Measurements from ENCODE around the gene ARRB1. TPM values are rescaled to one million over a fixed set of nuclear protein-coding genes. Genes with fewer than 3 reads are reported as not detected.
A peak's percentile ranks its signal among the peaks of the same experiment; 100 is the strongest.

The ARRB1 gene
- total RNA-seq, 1 donor from 2014 or later = 30.3 TPM

GRCh38 chr11:75350743-75351540, 519 bp downstream of the ARRB1 start:
- Histone ChIP-seq H3K27me3 (ENCODE audit: control insufficient read depth in 3 of 3, insufficient read depth in 3 of 3, low read length in 3 of 3) (peaks cover 0 to 4% (median 3%) of the 10 kb centered on the region in 3 donors), H3K9me3 (ENCODE audit: control insufficient read depth in 3 of 3, low read length in 3 of 3) (no peaks in the 10 kb centered on the region), H3K4me3 (ENCODE audit: low read length in 3 of 3) (peak overlapping the region; percentile 71 to 92 (median 73)), H3K9ac (ENCODE audit: low read depth in 1 of 3, low read length in 3 of 3) (peak overlapping the region; percentile 57 to 83 (median 65)), H3K4me1 (ENCODE audit: control insufficient read depth in 3 of 3, insufficient read depth in 3 of 3, low read length in 3 of 3) (peaks cover 49 to 57% (median 50%) of the 10 kb centered on the region in 3 donors), H3K27ac (ENCODE audit: low read depth, low read length) (peak overlapping the region; percentile 69), H3K36me3 (ENCODE audit: control insufficient read depth in 3 of 3, insufficient read depth in 3 of 3, low read length in 3 of 3) (no peaks in the 10 kb centered on the region)

GRCh38 chr11:75350122-75350742, 1.2 kb downstream of the ARRB1 start:
- Histone ChIP-seq H3K27ac (ENCODE audit: low read depth, low read length) (peak overlapping the region; percentile 69), H3K4me1 (ENCODE audit: control insufficient read depth in 3 of 3, insufficient read depth in 3 of 3, low read length in 3 of 3) (peaks cover 53 to 59% (median 55%) of the 10 kb centered on the region in 3 donors), H3K36me3 (ENCODE audit: control insufficient read depth in 3 of 3, insufficient read depth in 3 of 3, low read length in 3 of 3) (no peaks in the 10 kb centered on the region), H3K9ac (ENCODE audit: low read depth in 1 of 3, low read length in 3 of 3) (peak overlapping the region; percentile 43 to 83 (median 57)), H3K9me3 (ENCODE audit: control insufficient read depth in 3 of 3, low read length in 3 of 3) (no peaks in the 10 kb centered on the region), H3K27me3 (ENCODE audit: control insufficient read depth in 3 of 3, insufficient read depth in 3 of 3, low read length in 3 of 3) (peaks cover 0 to 4% (median 3%) of the 10 kb centered on the region in 3 donors), H3K4me3 (ENCODE audit: low read length in 3 of 3) (peak overlapping the region; percentile 71 to 92 (median 73))

- peaks cover 57 to 64% (median 60%) of the 10 kb centered on the region in 3 donors for H3K4me1 ChIP-seq (ENCODE audit: control insufficient read depth in 3 of 3, insufficient read depth in 3 of 3, low read length in 3 of 3)
- peak overlapping the region; percentile 69 for H3K27ac ChIP-seq (ENCODE audit: low read depth, low read length)
- no peaks in the 10 kb centered on the region for H3K9me3 ChIP-seq (ENCODE audit: control insufficient read depth in 3 of 3, low read length in 3 of 3)
- H3K4me3 ChIP-seq (ENCODE audit: low read length in 3 of 3) = peak overlapping the region; percentile 23 to 92 (median 73)
- H3K9ac ChIP-seq (ENCODE audit: low read depth in 1 of 3, low read length in 3 of 3) = peak overlapping the region in 2 of 3 donors; percentile 43 to 83
- peaks cover 0 to 2% (median 0%) of the 10 kb centered on the region in 3 donors for H3K36me3 ChIP-seq (ENCODE audit: control insufficient read depth in 3 of 3, insufficient read depth in 3 of 3, low read length in 3 of 3)
- peaks cover 0 to 4% (median 3%) of the 10 kb centered on the region in 3 donors for H3K27me3 ChIP-seq (ENCODE audit: control insufficient read depth in 3 of 3, insufficient read depth in 3 of 3, low read length in 3 of 3)
These were observed 1.8 kb downstream of the ARRB1 start for GRCh38 chr11:75349521-75350116.

- Histone ChIP-seq H3K9me3 (ENCODE audit: control insufficient read depth in 3 of 3, low read length in 3 of 3) (no peaks in the 10 kb centered on the region), H3K9ac (ENCODE audit: low read depth in 1 of 3, low read length in 3 of 3) (peak overlapping the region in 1 of 3 donors; percentile 40), H3K4me1 (ENCODE audit: control insufficient read depth in 3 of 3, insufficient read depth in 3 of 3, low read length in 3 of 3) (peaks cover 62 to 76% (median 72%) of the 10 kb centered on the region in 3 donors), H3K27me3 (ENCODE audit: control insufficient read depth in 3 of 3, insufficient read depth in 3 of 3, low read length in 3 of 3) (peaks cover 0 to 4% (median 3%) of the 10 kb centered on the region in 3 donors), H3K27ac (ENCODE audit: low read depth, low read length) (peak overlapping the region; percentile 19), H3K36me3 (ENCODE audit: control insufficient read depth in 3 of 3, insufficient read depth in 3 of 3, low read length in 3 of 3) (peaks cover 0 to 2% (median 0%) of the 10 kb centered on the region in 3 donors), H3K4me3 (ENCODE audit: low read length in 3 of 3) (peak overlapping the region in 1 of 3 donors; percentile 22)
These were observed 3.5 kb downstream of the ARRB1 start for GRCh38 chr11:75347781-75348566.

GRCh38 chr11:75346912-75347647, 4.4 kb downstream of the ARRB1 start:
- Histone ChIP-seq H3K4me1 (ENCODE audit: control insufficient read depth in 3 of 3, insufficient read depth in 3 of 3, low read length in 3 of 3) (peaks cover 58 to 81% (median 77%) of the 10 kb centered on the region in 3 donors), H3K36me3 (ENCODE audit: control insufficient read depth in 3 of 3, insufficient read depth in 3 of 3, low read length in 3 of 3) (peaks cover 0 to 2% (median 0%) of the 10 kb centered on the region in 3 donors), H3K27ac (ENCODE audit: low read depth, low read length) (peak overlapping the region; percentile 11), H3K27me3 (ENCODE audit: control insufficient read depth in 3 of 3, insufficient read depth in 3 of 3, low read length in 3 of 3) (peaks cover 0 to 4% (median 0%) of the 10 kb centered on the region in 3 donors), H3K9ac (ENCODE audit: low read depth in 1 of 3, low read length in 3 of 3) (no peak overlapping the region), H3K4me3 (ENCODE audit: low read length in 3 of 3) (no peak overlapping the region), H3K9me3 (ENCODE audit: control insufficient read depth in 3 of 3, low read length in 3 of 3) (no peaks in the 10 kb centered on the region)

- H3K27ac ChIP-seq (ENCODE audit: low read depth, low read length) = no peak overlapping the region
- H3K4me1 ChIP-seq (ENCODE audit: control insufficient read depth in 3 of 3, insufficient read depth in 3 of 3, low read length in 3 of 3) = peaks cover 66 to 87% (median 84%) of the 10 kb centered on the region in 3 donors
- H3K9me3 ChIP-seq (ENCODE audit: control insufficient read depth in 3 of 3, low read length in 3 of 3) = no peaks in the 10 kb centered on the region
- H3K9ac ChIP-seq (ENCODE audit: low read depth in 1 of 3, low read length in 3 of 3) = no peak overlapping the region
- no peak overlapping the region for H3K4me3 ChIP-seq (ENCODE audit: low read length in 3 of 3)
- peaks cover 0 to 2% (median 0%) of the 10 kb centered on the region in 3 donors for H3K36me3 ChIP-seq (ENCODE audit: control insufficient read depth in 3 of 3, insufficient read depth in 3 of 3, low read length in 3 of 3)
- peaks cover 0 to 4% (median 0%) of the 10 kb centered on the region in 3 donors for H3K27me3 ChIP-seq (ENCODE audit: control insufficient read depth in 3 of 3, insufficient read depth in 3 of 3, low read length in 3 of 3)
These were observed 5.2 kb downstream of the ARRB1 start for GRCh38 chr11:75346296-75346695.

- peaks cover 67 to 86% (median 81%) of the 10 kb centered on the region in 3 donors for H3K4me1 ChIP-seq (ENCODE audit: control insufficient read depth in 3 of 3, insufficient read depth in 3 of 3, low read length in 3 of 3)
- no peaks in the 10 kb centered on the region for H3K9me3 ChIP-seq (ENCODE audit: control insufficient read depth in 3 of 3, low read length in 3 of 3)
- no peaks in the 10 kb centered on the region for H3K27me3 ChIP-seq (ENCODE audit: control insufficient read depth in 3 of 3, insufficient read depth in 3 of 3, low read length in 3 of 3)
- no peak overlapping the region for H3K9ac ChIP-seq (ENCODE audit: low read depth in 1 of 3, low read length in 3 of 3)
- no peak overlapping the region for H3K27ac ChIP-seq (ENCODE audit: low read depth, low read length)
- peaks cover 0 to 2% (median 0%) of the 10 kb centered on the region in 3 donors for H3K36me3 ChIP-seq (ENCODE audit: control insufficient read depth in 3 of 3, insufficient read depth in 3 of 3, low read length in 3 of 3)
- H3K4me3 ChIP-seq (ENCODE audit: low read length in 3 of 3) = no peak overlapping the region
These were observed 5.9 kb downstream of the ARRB1 start for GRCh38 chr11:75345455-75346160.

GRCh38 chr11:75344761-75345454, 6.6 kb downstream of the ARRB1 start:
- Histone ChIP-seq H3K4me3 (ENCODE audit: low read length in 3 of 3) (no peak overlapping the region), H3K27ac (ENCODE audit: low read depth, low read length) (no peak overlapping the region), H3K27me3 (ENCODE audit: control insufficient read depth in 3 of 3, insufficient read depth in 3 of 3, low read length in 3 of 3) (no peaks in the 10 kb centered on the region), H3K9ac (ENCODE audit: low read depth in 1 of 3, low read length in 3 of 3) (no peak overlapping the region), H3K4me1 (ENCODE audit: control insufficient read depth in 3 of 3, insufficient read depth in 3 of 3, low read length in 3 of 3) (peaks cover 68 to 89% (median 81%) of the 10 kb centered on the region in 3 donors), H3K36me3 (ENCODE audit: control insufficient read depth in 3 of 3, insufficient read depth in 3 of 3, low read length in 3 of 3) (peaks cover 0 to 2% (median 0%) of the 10 kb centered on the region in 3 donors), H3K9me3 (ENCODE audit: control insufficient read depth in 3 of 3, low read length in 3 of 3) (no peaks in the 10 kb centered on the region)
